T-cell (primary cell): ENCODE results near the gene CUL3. TPM values are rescaled to one million over a fixed set of nuclear protein-coding genes. Genes with fewer than 3 reads are reported as not detected.

Experiments used
- ATAC-seq, 4 experiments: fragments of 200-7000 bp in 3 of 4; fragments of 150-1000 bp in 1 of 4; cut with Tn5 transposase; replicated peaks in 1 of 4; 1 replicate in 3 of 4; 2 replicates in 1 of 4; pipeline ENCODE4 v1.10.0; 2021; ENCODE audit warnings: moderate library complexity in 3 of 4, mild to moderate bottlenecking in 2 of 4, moderate number of reproducible peaks in 1 of 4
- CTCF ChIA-PET, 2 donors: fragments of 300-600 bp; sonication (Branson Sonifier 250); formaldehyde crosslinking; loops; one replicate each; lab custom pipeline; 2022; ENCODE audit warnings: antibody characterized with exemption in 2 of 2; lab: Charles Lee
- POLR2A ChIA-PET, 2 donors: fragments of 300-600 bp; sonication (Branson Sonifier 250); formaldehyde crosslinking; loops; one replicate each; lab custom pipeline; 2022; ENCODE audit warnings: antibody characterized with exemption in 2 of 2; lab: Charles Lee
- DNase-seq, 35 experiments: peaks; one replicate each; pipeline versions ENCODE4 v3.0.0 to v3.0.0-alpha.2; 2013 to 2023
- H3K27ac ChIP-seq: one replicate; pipeline ENCODE4 v1.5.1; 2013; ENCODE audit warnings: low read length
- H3K27me3 ChIP-seq, 2 experiments: replicated peaks in 1 of 2; 1 replicate in 1 of 2; 2 replicates in 1 of 2; pipeline versions ENCODE4 v1.6.1 to v1.7.0; 2013; ENCODE audit warnings: low read length in 1 of 2, mixed read lengths in 1 of 2; ENCODE audit not compliant: control insufficient read depth in 2 of 2, insufficient read depth in 2 of 2; ENCODE audit errors: extremely low read depth in 1 of 2
- H3K36me3 ChIP-seq, 2 donors: 1 replicate in 1 of 2; 2 replicates in 1 of 2; pipeline versions ENCODE4 v1.6.1 to v1.7.0; 2013; ENCODE audit warnings: low read length in 1 of 2; ENCODE audit not compliant: control insufficient read depth in 2 of 2, insufficient read depth in 1 of 2; ENCODE audit errors: extremely low read depth in 1 of 2
- H3K4me1 ChIP-seq, 2 experiments: 1 replicate in 1 of 2; 2 replicates in 1 of 2; pipeline versions ENCODE4 v1.6.1 to v1.7.0; 2013; ENCODE audit warnings: low read length in 2 of 2, mixed read lengths in 1 of 2; ENCODE audit not compliant: insufficient read depth in 2 of 2, control insufficient read depth in 1 of 2; ENCODE audit errors: extremely low read depth in 1 of 2
- H3K4me3 ChIP-seq, 2 donors: 1 replicate in 1 of 2; 2 replicates in 1 of 2; pipeline versions ENCODE4 v1.5.1 to v1.7.0; 2013; ENCODE audit warnings: mild to moderate bottlenecking in 2 of 2, low read length in 1 of 2, moderate library complexity in 1 of 2; ENCODE audit not compliant: control insufficient read depth in 1 of 2; ENCODE audit errors: extremely low read depth in 1 of 2
- H3K9me3 ChIP-seq: 2 replicates; pipeline ENCODE4 v1.7.0; 2013
- H3K27ac Mint-ChIP-seq, 2 donors: one replicate each; pipeline ENCODE4 v1.8.0; 2020 to 2021; ENCODE audit warnings: mild to moderate bottlenecking in 2 of 2, mixed read lengths in 2 of 2
- H3K27me3 Mint-ChIP-seq, 2 donors: one replicate each; pipeline ENCODE4 v1.8.0; 2021 to 2022; ENCODE audit warnings: mixed read lengths in 2 of 2
- H3K36me3 Mint-ChIP-seq: one replicate; pipeline ENCODE4 v1.8.0; 2021; ENCODE audit warnings: mixed read lengths
- H3K4me1 Mint-ChIP-seq, 3 donors: one replicate each; pipeline ENCODE4 v1.8.0; 2020 to 2022; ENCODE audit warnings: mixed read lengths in 3 of 3, mild to moderate bottlenecking in 1 of 3
- H3K4me3 Mint-ChIP-seq, 3 donors: one replicate each; pipeline ENCODE4 v1.8.0; 2020 to 2022; ENCODE audit warnings: mild to moderate bottlenecking in 3 of 3, mixed read lengths in 3 of 3, moderate library complexity in 3 of 3
- H3K9me3 Mint-ChIP-seq, 3 donors: one replicate each; pipeline ENCODE4 v1.8.0; 2020 to 2022; ENCODE audit warnings: mixed read lengths in 3 of 3
- WGBS: methylation state at CpG from one replicate; pipeline ENCODE4 v1.1.5; 2013; ENCODE audit warnings: missing lambda C conversion rate; ENCODE audit not compliant: insufficient coverage; 5-methylcytosine and 5-hydroxymethylcytosine counted together
- total RNA-seq, 35 experiments: library from RNA in 6 of 35; stranded (reverse) in 6 of 35; fragments of 120-200 nt in 1 of 35; gene quantifications; one replicate each; pipeline versions ENCODE4 v1.2.1 to v1.2.4 and lab custom pipeline; 2013 to 2026

The CUL3 gene
- total RNA-seq, 5 donors from 2014 or later (not counting 1 experiment from before 2014, with no cell fraction given): 66.1 to 95.9 (median 82.7) TPM

- H3K36me3 Mint-ChIP-seq: peaks cover 28% of the 10 kb centered on the region
- Histone ChIP-seq H3K9me3 (no peaks in the 10 kb centered on the region), H3K36me3 (peaks cover 6 to 30% of the 10 kb centered on the region in 2 donors), H3K4me3 (no peak overlapping the region), H3K27me3 (no peaks in the 10 kb centered on the region), H3K27ac (no peak overlapping the region), H3K4me1 (no peaks in the 10 kb centered on the region)
- DNase-seq (no peak), ATAC-seq (no peak)
- no peak overlapping the region for H3K4me3 Mint-ChIP-seq
- H3K27me3 Mint-ChIP-seq: no peaks in the 10 kb centered on the region
- POLR2A ChIA-PET: no interaction called here
- CTCF ChIA-PET: interaction anchor here in 1 of 2 donors (0.7 kb wide), 1 partner anchor 413 kb away, joined by 3 read pairs; no protein-coding TSS in a partner anchor
- H3K4me1 Mint-ChIP-seq: no peaks in the 10 kb centered on the region
- H3K9me3 Mint-ChIP-seq: no peaks in the 10 kb centered on the region
- no CpG with 5 or more reads among the region's 3 CpGs for WGBS
- no peak overlapping the region for H3K27ac Mint-ChIP-seq
Measured at GRCh38 chr2:224472137-224472536, 113.0 kb downstream of the CUL3 start.

- peaks cover 9% of the 10 kb centered on the region for H3K36me3 Mint-ChIP-seq
- no peak overlapping the region for H3K4me3 Mint-ChIP-seq
- POLR2A ChIA-PET: interaction anchor here in 1 of 2 donors (0.7 kb wide), 1 partner anchor 457 kb away, joined by 3 read pairs; no protein-coding TSS in a partner anchor
Measured at GRCh38 chr2:224469374-224469964, 115.7 kb downstream of the CUL3 start.

GRCh38 chr2:224466304-224466895 is 118.8 kb downstream of the CUL3 start:
- 100% methylated on average over 1 of the region's 3 CpGs for WGBS

More at GRCh38 chr2:224469374-224469964, 115.7 kb downstream of the CUL3 start:
- Histone ChIP-seq H3K4me1 (no peaks in the 10 kb centered on the region), H3K9me3 (no peaks in the 10 kb centered on the region), H3K4me3 (no peak overlapping the region), H3K36me3 (peaks cover 2 to 7% of the 10 kb centered on the region in 2 donors), H3K27ac (no peak overlapping the region), H3K27me3 (no peaks in the 10 kb centered on the region)
- 100% methylated on average over 2 of the region's 9 CpGs for WGBS
- ATAC-seq (no peak), DNase-seq (no peak)
- CTCF ChIA-PET: interaction anchor here in 1 of 2 donors (0.6 kb wide), 2 partner anchors 37 to 169 kb away, joined by 3 to 5 read pairs; no protein-coding TSS in a partner anchor
- Mint-ChIP-seq H3K27me3 (no peaks in the 10 kb centered on the region), H3K4me1 (peaks cover 0 to under 1% (median 0%) of the 10 kb centered on the region in 3 donors), H3K9me3 (peaks cover 0 to 2% (median under 1%) of the 10 kb centered on the region in 3 donors), H3K27ac (no peak overlapping the region)

GRCh38 chr2:224461391-224461790 is 123.8 kb downstream of the CUL3 start:
- Mint-ChIP-seq H3K36me3 (peaks cover 2% of the 10 kb centered on the region), H3K4me1 (peaks cover 3 to 5% (median 4%) of the 10 kb centered on the region in 3 donors), H3K27me3 (peaks cover 14 to 17% of the 10 kb centered on the region in 2 donors), H3K9me3 (peaks cover 10 to 19% (median 10%) of the 10 kb centered on the region in 3 donors), H3K4me3 (no peak overlapping the region), H3K27ac (no peak overlapping the region)
- CTCF ChIA-PET: no interaction called here
- Histone ChIP-seq H3K4me1 (no peaks in the 10 kb centered on the region), H3K36me3 (no peaks in the 10 kb centered on the region), H3K4me3 (no peak overlapping the region), H3K27ac (no peak overlapping the region), H3K9me3 (peaks cover 4% of the 10 kb centered on the region), H3K27me3 (peaks cover 0 to 5% of the 10 kb centered on the region in 2 experiments)
- POLR2A ChIA-PET: no interaction called here
- DNase-seq: no peak
- no CpG with 5 or more reads among the region's 1 CpG for WGBS
- ATAC-seq: no peak

More at GRCh38 chr2:224466304-224466895, 118.8 kb downstream of the CUL3 start:
- no peaks in the 10 kb centered on the region for H3K27me3 ChIP-seq
- Mint-ChIP-seq H3K27ac (no peak overlapping the region), H3K36me3 (peaks cover 2% of the 10 kb centered on the region), H3K27me3 (peaks cover 3% of the 10 kb centered on the region in 2 donors), H3K4me3 (no peak overlapping the region), H3K4me1 (peaks cover 3 to 5% (median 4%) of the 10 kb centered on the region in 3 donors), H3K9me3 (peaks cover 3 to 13% (median 10%) of the 10 kb centered on the region in 3 donors)
- no peak for ATAC-seq
- no peak overlapping the region for H3K27ac ChIP-seq
- no peak overlapping the region for H3K4me3 ChIP-seq
- H3K36me3 ChIP-seq: no peaks in the 10 kb centered on the region
- POLR2A ChIA-PET: no interaction called here
- no peak for DNase-seq
- no peaks in the 10 kb centered on the region for H3K4me1 ChIP-seq
- CTCF ChIA-PET: no interaction called here
- H3K9me3 ChIP-seq: peaks cover 4% of the 10 kb centered on the region

- ChIA-PET CTCF (interaction anchor here in 1 of 2 donors (0.6 kb wide), 1 partner anchor 10 kb away, joined by 5 read pairs; no protein-coding TSS in a partner anchor), POLR2A (no interaction called here)
- H3K36me3 ChIP-seq: no peaks in the 10 kb centered on the region
- peaks cover 2% of the 10 kb centered on the region for H3K36me3 Mint-ChIP-seq
- WGBS: 85% methylated on average over 4 of the region's 10 CpGs
- no peak overlapping the region for H3K4me3 Mint-ChIP-seq
- peaks cover 4% of the 10 kb centered on the region for H3K9me3 ChIP-seq
- peaks cover 0 to 5% of the 10 kb centered on the region in 2 experiments for H3K27me3 ChIP-seq
- H3K27ac Mint-ChIP-seq: no peak overlapping the region
- no peak for DNase-seq
- peaks cover 8 to 12% (median 10%) of the 10 kb centered on the region in 3 donors for H3K9me3 Mint-ChIP-seq
- H3K27me3 Mint-ChIP-seq: peaks cover 19 to 23% of the 10 kb centered on the region in 2 donors
- H3K27ac ChIP-seq: no peak overlapping the region
- ATAC-seq: no peak
- H3K4me1 Mint-ChIP-seq: no peaks in the 10 kb centered on the region
- H3K4me3 ChIP-seq: no peak overlapping the region
- no peaks in the 10 kb centered on the region for H3K4me1 ChIP-seq
Measured at GRCh38 chr2:224457408-224458096, 127.6 kb downstream of the CUL3 start.

- peaks cover 19 to 22% of the 10 kb centered on the region in 2 donors for H3K27me3 Mint-ChIP-seq
Measured at GRCh38 chr2:224453892-224454291, 131.3 kb downstream of the CUL3 start.

More at GRCh38 chr2:224453892-224454291, 131.3 kb downstream of the CUL3 start:
- Mint-ChIP-seq H3K4me1 (no peaks in the 10 kb centered on the region), H3K36me3 (no peaks in the 10 kb centered on the region), H3K9me3 (peaks cover 0 to 7% (median 6%) of the 10 kb centered on the region in 3 donors), H3K27ac (no peak overlapping the region), H3K4me3 (no peak overlapping the region)
- H3K4me1 ChIP-seq: no peaks in the 10 kb centered on the region
- ChIA-PET CTCF (no interaction called here), POLR2A (interaction anchor here in 1 of 2 donors (0.7 kb wide), 1 partner anchor 507 kb away, joined by 17 read pairs; no protein-coding TSS in a partner anchor)
- H3K27ac ChIP-seq: no peak overlapping the region
- DNase-seq: no peak
- ATAC-seq: no peak
- peaks cover 0 to 9% of the 10 kb centered on the region in 2 experiments for H3K27me3 ChIP-seq
- H3K4me3 ChIP-seq: no peak overlapping the region
- H3K9me3 ChIP-seq: no peaks in the 10 kb centered on the region
- no peaks in the 10 kb centered on the region for H3K36me3 ChIP-seq
- no CpG with 5 or more reads among the region's 3 CpGs for WGBS
